ENCODE results near the gene OAS1.
"Not testable (repeated sequence)": the region's sequence is repeated elsewhere in the genome, so short reads cannot be mapped to it uniquely, and the experiment has no call there.

Gene OAS1

DNA sequence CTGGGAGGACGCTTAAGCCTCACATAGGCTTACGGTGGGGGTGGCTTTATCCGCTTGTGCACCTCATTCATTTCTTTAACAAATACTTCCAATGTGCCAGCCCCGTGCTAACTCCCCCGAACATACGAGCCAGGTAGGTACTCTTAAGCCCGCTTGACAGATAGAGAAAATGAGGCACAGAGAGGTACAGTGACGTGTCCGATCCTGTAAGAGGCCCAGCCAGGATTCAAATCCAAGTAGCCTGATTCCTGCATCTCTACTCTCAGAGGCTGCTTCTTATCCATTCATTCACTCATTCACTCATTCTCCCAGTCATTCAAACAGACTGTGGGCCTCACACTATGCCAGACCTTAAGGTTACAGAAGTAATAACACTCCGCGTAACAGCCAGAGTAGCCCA lies 32.0 kb downstream of the OAS1 start:
- DNase-seq: no peak

DNA sequence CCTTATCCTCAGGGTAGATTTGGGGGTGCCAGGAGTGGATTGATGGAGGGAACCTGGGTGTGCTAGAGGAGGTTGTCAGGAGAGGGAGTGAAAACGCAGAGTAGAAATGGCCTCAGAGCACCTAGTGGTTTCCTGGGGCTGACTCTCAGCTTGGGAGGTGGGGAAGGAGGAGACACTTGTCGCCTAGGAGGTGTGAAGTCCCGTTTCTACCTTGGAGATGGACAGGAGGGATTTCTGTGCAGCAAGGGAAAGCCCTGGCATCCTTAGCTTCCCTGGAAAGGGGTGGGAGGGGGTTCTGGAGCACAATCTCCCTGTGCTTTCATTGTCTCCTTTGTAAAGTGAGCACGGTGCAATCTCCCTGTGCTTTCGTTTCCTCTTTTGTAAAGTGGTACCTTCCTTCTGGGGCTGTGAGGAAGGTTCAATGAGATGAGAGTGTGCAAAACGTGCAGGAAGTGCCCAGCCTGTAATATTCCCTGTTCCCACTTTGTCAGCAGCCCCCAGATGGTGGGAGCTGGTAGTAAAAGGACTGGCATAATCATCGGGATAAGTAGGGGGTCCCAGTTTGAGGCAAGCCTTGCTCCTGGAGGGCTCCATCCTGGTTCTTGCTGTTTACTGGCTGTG lies 33.1 kb downstream of the OAS1 start:
- DNase-seq: no peak

DNA sequence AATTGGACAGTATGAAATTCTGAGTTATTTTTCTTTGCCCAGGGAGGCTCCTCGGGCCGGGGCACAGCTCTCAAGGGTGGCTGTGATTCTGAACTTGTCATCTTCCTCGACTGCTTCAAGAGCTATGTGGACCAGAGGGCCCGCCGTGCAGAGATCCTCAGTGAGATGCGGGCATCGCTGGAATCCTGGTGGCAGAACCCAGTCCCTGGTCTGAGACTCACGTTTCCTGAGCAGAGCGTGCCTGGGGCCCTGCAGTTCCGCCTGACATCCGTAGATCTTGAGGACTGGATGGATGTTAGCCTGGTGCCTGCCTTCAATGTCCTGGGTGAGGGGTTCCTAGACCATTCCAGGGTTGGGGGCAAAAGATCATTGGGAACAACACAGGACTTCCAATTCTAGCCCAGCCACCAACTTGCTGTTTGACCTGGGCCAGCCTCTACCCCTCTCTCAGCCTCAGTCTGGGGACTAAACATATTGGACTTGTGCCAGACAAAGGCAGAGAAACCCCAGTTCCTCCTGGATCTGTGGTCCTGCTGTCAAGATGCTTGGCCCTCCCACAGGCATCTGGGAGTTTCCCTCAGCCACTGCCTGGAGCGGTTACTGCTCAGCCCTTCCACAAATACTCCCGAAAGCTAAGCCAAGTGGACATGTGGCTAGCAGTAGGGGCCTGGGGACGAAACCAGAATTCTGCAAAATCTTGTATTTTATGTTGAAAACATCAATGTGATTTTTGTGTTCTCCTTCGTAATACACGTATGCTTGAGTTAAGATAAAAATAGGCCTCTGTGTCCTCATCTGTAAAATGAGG lies 35.0 kb downstream of the OAS1 start:
- no peak for DNase-seq

DNA sequence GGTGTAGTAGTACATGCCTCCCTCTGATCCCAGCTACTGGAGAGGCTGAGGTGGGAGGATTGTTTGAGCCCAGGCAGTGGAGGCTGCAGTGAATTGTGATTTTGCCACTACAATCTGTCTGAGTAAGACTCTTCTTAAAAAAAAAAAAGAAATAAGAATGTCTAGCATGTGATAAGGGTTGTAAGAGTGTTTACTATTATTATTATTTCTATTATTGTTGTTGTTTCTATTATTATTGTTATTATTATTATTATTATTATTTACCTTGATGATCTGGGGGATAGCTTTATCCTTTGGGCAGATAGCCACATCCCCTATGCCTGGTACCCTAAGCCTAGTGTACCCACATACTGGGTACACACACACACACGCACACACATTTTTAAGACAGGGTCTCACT lies 35.8 kb downstream of the OAS1 start:
- no peak for DNase-seq

DNA sequence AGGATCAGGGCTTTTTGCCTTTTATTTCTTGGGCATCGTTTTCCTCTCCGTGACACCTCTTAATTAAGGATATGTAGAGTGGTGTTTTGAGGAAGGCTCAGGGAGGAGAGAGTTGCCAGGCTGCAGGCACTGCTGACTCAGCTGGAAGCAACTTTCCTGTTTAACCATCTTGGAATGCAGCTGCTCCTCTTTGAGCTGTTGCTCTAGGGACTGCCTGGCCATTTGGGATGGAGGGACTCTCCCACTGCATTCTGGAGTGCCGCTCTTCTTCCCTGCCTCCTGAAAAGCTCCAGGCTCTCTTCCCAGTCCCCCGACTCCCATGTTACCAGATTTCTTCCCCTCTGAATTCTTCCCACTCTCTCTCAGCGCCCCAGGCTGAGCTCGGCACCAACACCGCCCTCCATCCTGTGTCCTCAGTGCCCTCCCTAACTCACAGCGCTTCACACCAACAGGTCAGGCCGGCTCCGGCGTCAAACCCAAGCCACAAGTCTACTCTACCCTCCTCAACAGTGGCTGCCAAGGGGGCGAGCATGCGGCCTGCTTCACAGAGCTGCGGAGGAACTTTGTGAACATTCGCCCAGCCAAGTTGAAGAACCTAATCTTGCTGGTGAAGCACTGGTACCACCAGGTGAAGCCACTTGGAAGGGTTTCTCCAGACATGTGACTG lies 37.4 kb downstream of the OAS1 start:
- DNase-seq: no peak

DNA sequence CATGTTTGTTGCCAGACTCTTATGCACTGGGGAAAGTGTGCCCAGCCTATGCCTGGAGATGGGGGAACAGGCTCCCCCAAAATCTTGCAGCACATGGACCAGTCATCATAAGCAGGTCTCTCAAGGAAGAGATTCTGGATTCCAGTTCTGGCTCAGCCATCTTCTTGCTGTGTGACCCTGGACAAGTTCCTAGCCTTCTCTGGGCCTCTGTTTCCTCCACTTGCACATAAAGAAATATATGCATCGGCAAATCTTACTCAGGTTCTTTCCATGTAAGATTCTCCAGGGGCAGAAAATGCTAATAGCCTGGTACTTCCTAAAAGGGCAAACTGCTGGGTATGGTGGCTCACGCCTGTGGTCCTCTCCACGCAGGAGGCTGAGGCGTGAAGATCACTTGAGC lies 38.8 kb downstream of the OAS1 start:
- DNase-seq: no peak

DNA sequence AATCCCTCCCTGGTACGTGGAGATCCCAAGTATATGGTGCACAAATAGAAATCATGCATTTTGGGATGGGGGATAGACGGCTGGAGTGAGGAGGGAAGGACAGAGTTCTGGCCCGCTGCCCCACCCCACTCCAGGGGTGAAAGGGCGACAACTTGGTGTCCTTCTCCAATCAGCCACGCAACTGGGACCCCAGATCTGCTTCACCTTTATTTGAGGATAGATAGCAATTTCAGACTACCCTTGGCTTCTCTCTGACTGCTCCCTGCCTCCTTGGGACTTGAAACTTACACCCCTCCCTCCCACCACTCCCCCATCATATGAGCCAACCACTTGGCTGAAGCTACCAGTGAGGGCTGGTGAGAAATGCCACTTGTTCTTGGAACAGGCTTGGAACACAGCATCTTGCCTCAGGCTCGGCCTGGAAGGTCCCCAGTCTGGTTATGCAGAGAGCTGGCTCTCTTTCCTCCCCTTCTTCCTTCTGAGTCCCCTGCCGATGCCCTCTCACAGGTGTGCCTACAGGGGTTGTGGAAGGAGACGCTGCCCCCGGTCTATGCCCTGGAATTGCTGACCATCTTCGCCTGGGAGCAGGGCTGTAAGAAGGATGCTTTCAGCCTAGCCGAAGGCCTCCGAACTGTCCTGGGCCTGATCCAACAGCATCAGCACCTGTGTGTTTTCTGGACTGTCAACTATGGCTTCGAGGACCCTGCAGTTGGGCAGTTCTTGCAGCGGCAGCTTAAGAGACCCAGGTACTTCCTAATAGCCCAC lies 39.7 kb downstream of the OAS1 start:
- no peak for DNase-seq

DNA sequence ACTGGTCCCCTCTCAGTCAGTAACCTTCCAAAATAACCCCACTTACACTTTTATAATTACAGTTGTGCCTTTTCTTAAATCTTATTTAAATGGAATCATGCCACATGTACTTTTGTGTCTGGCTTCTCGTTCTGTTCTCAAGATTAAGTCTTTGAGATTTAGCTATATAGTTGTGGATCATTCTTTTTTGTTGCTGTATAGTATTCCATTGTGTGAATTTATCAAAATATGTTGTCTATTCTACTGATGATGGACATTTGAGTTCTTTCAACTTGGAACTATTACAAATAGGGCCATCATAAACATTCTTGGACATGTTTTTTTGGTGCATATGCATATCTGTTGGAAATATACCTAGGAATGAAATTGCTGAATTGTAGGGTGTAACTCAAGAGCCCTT lies 40.6 kb downstream of the OAS1 start:
- DNase-seq: no peak

DNA sequence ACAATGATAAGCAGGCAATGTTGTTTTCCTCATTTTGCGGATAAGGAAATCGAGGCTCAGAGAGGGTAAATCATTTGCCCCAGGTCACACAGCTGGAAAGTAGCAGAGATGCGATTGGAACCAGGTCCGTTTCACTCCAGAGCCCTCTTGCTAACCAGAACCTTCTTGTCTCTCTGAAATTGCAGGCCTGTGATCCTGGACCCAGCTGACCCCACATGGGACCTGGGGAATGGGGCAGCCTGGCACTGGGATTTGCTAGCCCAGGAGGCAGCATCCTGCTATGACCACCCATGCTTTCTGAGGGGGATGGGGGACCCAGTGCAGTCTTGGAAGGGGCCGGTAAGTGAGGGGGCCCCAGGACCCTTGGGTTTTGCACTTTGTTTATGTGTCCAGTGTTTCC lies 41.0 kb downstream of the OAS1 start:
- no peak for DNase-seq

DNA sequence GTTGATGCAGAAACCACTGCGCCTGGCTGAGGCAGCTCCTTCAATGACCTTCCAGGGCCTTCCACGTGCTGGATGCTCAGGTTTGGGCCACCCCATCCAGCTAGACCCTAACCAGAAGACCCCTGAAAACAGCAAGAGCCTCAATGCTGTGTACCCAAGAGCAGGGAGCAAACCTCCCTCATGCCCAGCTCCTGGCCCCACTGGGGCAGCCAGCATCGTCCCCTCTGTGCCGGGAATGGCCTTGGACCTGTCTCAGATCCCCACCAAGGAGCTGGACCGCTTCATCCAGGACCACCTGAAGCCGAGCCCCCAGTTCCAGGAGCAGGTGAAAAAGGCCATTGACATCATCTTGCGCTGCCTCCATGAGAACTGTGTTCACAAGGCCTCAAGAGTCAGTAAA lies 42.0 kb downstream of the OAS1 start:
- no peak for DNase-seq

DNA sequence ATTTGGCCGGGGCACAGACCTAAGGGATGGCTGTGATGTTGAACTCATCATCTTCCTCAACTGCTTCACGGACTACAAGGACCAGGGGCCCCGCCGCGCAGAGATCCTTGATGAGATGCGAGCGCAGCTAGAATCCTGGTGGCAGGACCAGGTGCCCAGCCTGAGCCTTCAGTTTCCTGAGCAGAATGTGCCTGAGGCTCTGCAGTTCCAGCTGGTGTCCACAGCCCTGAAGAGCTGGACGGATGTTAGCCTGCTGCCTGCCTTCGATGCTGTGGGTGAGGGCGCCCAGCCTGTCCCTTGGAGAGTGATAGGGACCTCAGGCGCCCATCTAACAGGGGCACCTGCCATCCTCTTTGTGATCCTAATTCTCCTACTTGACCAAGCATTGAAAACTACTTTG lies 43.9 kb downstream of the OAS1 start:
- no peak for DNase-seq

DNA sequence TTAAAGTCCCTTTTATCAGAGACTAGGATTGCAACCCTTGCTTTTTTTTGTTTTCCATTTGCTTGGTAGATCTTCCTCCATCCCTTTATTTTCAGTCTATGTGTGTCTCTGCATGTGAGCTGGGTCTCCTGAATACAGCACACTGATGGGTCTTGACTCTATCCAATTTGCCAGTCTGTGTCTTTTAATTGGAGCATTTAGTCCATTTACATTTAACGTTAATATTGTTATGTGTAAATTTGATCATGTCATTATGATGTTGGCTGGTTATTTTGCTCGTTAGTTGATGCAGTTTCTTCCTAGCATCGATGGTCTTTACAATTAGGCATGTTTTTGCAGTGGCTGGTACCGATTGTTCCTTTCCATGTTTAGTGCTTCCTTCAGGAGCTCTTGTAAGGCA lies 50.4 kb downstream of the OAS1 start:
- DNase-seq: not testable (repeated sequence)

DNA sequence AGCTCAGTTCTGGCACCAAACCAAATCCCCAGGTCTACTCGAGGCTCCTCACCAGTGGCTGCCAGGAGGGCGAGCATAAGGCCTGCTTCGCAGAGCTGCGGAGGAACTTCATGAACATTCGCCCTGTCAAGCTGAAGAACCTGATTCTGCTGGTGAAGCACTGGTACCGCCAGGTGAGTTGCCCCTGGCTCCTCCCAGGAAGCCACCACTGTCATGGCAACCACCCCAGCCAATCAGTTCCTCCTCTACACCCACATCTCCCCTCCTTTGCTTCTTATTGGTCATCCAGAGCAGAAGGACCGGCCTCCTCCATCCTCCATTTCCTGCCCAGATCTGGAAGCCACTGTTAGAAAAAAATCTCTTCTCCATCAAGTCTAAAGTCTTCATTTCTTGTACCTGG lies 54.3 kb downstream of the OAS1 start:
- DNase-seq: no peak

DNA sequence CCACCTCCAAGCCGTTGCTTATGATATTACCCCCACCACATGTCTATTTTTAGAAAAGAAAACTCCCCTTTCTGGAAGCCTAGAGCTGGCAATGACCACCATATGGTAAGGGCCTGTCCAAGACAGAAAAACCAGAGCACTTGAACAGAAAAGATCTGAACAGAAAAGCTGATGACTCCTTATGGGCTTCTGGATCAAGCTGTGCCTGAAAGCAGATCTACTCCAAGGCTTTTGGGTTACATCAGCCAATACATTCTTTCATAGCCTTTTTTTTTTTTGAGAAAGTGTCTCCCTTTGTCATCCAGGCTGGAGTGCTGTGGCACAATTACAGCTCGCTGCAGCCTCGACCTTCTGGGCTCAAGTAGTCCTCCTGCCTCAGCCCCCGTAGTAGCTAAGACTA lies 54.8 kb downstream of the OAS1 start:
- no peak for DNase-seq

DNA sequence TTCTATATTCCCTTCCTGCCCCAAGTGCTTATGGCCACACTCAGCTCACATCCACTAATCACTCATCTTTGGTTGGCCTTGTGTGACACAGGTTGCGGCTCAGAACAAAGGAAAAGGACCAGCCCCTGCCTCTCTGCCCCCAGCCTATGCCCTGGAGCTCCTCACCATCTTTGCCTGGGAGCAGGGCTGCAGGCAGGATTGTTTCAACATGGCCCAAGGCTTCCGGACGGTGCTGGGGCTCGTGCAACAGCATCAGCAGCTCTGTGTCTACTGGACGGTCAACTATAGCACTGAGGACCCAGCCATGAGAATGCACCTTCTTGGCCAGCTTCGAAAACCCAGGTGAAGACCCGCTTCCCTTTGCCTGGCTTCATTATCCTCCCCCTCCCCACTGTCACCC lies 55.8 kb downstream of the OAS1 start:
- no peak for DNase-seq

DNA sequence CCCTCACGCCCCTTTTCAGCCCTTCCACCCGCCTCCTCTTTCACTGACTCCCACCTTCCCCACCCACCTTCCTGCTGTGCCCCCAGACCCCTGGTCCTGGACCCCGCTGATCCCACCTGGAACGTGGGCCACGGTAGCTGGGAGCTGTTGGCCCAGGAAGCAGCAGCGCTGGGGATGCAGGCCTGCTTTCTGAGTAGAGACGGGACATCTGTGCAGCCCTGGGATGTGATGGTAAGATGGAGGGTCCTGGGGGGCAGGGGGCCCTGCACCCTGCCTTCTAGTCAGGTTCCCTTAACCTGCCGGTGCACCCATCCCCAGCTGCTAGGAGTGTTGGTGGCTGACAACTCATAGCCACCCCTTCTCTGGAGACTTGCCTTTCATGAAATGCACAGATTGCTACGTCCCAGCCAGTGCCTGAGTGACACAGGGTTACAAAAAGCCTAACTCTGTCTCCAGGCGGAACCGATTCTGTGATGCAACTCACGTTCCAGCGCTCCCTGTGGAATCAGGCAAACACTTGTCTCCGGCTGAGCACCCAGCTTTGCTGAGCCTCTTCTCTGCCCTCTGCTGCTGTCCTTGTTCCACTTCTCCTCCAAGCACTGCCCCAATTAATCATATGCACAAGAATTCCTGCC lies 56.6 kb downstream of the OAS1 start:
- DNase-seq: no peak

DNA sequence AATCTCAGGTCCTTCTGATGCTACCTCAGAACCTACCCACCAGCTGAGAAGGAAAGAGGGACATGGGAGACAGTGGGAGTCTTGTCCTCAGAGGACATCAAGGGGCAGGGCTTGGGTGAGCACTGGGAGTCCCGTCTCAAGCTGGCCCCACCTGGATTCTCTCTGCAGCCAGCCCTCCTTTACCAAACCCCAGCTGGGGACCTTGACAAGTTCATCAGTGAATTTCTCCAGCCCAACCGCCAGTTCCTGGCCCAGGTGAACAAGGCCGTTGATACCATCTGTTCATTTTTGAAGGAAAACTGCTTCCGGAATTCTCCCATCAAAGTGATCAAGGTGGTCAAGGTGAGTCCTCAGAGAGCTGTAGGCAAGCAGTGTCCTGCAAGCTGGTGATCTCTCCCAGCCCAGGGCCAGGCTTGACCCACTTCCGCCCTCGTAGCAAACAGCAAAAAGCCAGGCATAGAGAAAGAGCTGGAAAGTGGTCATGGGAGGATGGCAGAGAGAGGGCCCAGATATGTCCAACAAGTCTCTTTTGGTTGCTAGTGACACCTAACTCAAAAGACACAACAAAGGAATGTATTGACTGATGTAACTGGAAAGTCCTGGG lies 57.4 kb downstream of the OAS1 start:
- no peak for DNase-seq

DNA sequence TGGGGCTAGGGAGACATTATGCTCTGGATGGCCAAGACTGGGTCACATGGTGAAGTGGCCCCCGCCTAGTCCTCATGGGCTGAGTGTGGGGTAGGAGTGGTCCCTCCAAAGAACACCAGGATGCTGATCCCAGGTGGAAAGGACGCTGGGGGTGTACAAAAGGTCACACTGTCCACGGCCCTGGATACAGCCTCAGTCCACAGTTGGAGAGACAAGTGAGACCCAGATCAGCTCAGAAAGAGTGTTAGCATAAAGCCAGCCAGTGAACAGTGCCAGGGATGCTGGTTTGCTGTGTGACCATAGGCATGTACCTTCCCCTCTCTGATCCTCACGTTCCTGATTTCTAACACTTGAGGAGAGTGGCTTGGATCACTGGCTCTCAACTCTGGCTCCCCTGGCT lies 58.2 kb downstream of the OAS1 start:
- DNase-seq: no peak

DNA sequence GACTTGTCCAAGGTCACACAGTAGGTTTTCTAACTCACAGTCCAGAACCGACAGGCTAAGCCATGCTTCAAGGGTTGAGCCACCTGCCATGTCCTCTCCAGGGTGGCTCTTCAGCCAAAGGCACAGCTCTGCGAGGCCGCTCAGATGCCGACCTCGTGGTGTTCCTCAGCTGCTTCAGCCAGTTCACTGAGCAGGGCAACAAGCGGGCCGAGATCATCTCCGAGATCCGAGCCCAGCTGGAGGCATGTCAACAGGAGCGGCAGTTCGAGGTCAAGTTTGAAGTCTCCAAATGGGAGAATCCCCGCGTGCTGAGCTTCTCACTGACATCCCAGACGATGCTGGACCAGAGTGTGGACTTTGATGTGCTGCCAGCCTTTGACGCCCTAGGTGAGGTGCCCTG lies 58.9 kb downstream of the OAS1 start:
- no peak for DNase-seq

DNA sequence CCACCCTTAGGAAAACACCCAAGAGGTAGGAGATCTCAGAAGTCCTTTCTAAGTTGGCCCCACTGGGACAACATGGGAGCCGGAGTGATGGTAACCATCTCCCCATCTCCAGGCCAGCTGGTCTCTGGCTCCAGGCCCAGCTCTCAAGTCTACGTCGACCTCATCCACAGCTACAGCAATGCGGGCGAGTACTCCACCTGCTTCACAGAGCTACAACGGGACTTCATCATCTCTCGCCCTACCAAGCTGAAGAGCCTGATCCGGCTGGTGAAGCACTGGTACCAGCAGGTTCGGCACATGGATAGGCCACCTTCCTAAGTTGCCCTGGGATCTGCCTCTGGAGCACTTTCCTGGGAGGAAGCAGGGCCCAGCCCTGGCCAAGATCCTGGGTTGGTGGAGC lies 60.5 kb downstream of the OAS1 start:
- no peak for DNase-seq

DNA sequence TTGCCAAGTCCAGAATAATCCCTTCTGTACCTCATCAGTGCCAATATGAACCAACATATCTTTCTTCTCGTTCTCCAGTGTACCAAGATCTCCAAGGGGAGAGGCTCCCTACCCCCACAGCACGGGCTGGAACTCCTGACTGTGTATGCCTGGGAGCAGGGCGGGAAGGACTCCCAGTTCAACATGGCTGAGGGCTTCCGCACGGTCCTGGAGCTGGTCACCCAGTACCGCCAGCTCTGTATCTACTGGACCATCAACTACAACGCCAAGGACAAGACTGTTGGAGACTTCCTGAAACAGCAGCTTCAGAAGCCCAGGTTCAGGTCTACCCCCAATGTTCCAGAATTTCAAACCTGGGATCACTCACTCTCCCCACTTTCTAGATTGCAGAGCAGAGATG lies 61.1 kb downstream of the OAS1 start:
- DNase-seq: no peak

All from activated CD4-positive, CD25-positive, alpha-beta regulatory T cell treated with anti-CD3 and anti-CD28 coated beads, Interleukin-2, amount 50 U/mL, for 72 hours (primary cell).